Measurements from ENCODE around the gene CD24. TPM values are rescaled to one million over a fixed set of nuclear protein-coding genes. Genes with fewer than 3 reads are reported as not detected.

Gene CD24
- total and polyA plus RNA-seq, 10 of the 15 experiments (the other 5 are each of a cell fraction or from before 2014, with no cell fraction given), result 0.19 to 21.2 (median 9.0) TPM

- H3K4me3 ChIP-seq, result no peak overlapping the region
- H4K20me1 ChIP-seq (ENCODE audit: control insufficient read depth, insufficient read depth), result no peaks in the 10 kb centered on the region
- H3K79me2 ChIP-seq (ENCODE audit: control insufficient read depth, insufficient read depth, low read length), result no peaks in the 10 kb centered on the region
- H3K27ac ChIP-seq (ENCODE audit: control insufficient read depth, insufficient read depth), result no peak overlapping the region
- H3K4me2 ChIP-seq (ENCODE audit: control insufficient read depth, insufficient read depth), result no peak overlapping the region
- RAD21 ChIA-PET (ENCODE audit: unreplicated experiment), result no interaction called here
- H3K9me3 ChIP-seq (replicated peaks; ENCODE audit: control insufficient read depth, insufficient read depth, low read length), result no peaks in the 10 kb centered on the region
- no peak for DNase-seq (ENCODE audit: low read depth, low spot score)
- BruUV-seq (replicated peaks), result no TSS peak
- WGBS (ENCODE audit: insufficient coverage, insufficient replicate concordance, low lambda C conversion rate, missing lambda C conversion rate), result 24% methylated on average over 3 of the region's 3 CpGs
- intact Hi-C loops (cut with micrococcal nuclease; ENCODE audit: unreplicated experiment) (no loop called here), in situ Hi-C loops (cut with MboI) (no loop called here)
- no peak overlapping the region for H3K9ac ChIP-seq (ENCODE audit: control insufficient read depth, insufficient read depth, low read length)
- POLR2A ChIA-PET, result no interaction called here
- TF ChIP-seq NR2F1 (conservative IDR thresholded peaks at IDR 0.05), result no peak
- TF ChIP-seq POLR2AphosphoS5 (IDR thresholded peaks at IDR 0.05; ENCODE audit: low read length), result no peak
- no peak for TF ChIP-seq BHLHE40 (IDR thresholded peaks at IDR 0.05; ENCODE audit: borderline replicate concordance in 1 of 2, low read depth in 2 of 2, low read length in 1 of 2)
- no peaks in the 10 kb centered on the region for H3K27me3 ChIP-seq (replicated peaks in 1 of 2; ENCODE audit: control insufficient read depth in 2 of 2, insufficient read depth in 2 of 2, low read length in 1 of 2)
- SMC1A ChIA-PET (ENCODE audit: uncharacterized antibody, unreplicated experiment), result interaction anchor here (1.5 kb wide), 1 partner anchor 12 kb away, joined by 5 read pairs; no protein-coding TSS in a partner anchor
- ATAC-seq, result no peak
- no peaks in the 10 kb centered on the region for H3K36me3 ChIP-seq (ENCODE audit: control insufficient read depth in 2 of 2, insufficient read depth in 2 of 2, low read length in 1 of 2)
- no peak for FAIRE-seq
- CTCF ChIA-PET, result no interaction called here
- no peaks in the 10 kb centered on the region for H3K4me1 ChIP-seq (ENCODE audit: control insufficient read depth, insufficient read depth, low read length)
- no peak overlapping the region for H2AFZ ChIP-seq (ENCODE audit: control insufficient read depth, low read depth, low read length)
Observed at GRCh38 chr6:106925948-106926347, 48.6 kb downstream of the CD24 start.

GRCh38 chr6:106924694-106925523 is 49.6 kb downstream of the CD24 start:
- DNase-seq (ENCODE audit: low read depth, low spot score) (no peak), FAIRE-seq (no peak), ATAC-seq (no peak)
- ChIA-PET RAD21 (ENCODE audit: unreplicated experiment) (no interaction called here), CTCF (interaction anchor here (0.5 to 1.1 kb wide), 3 partner anchors 11 to 348 kb away, joined by 3 read pairs; no protein-coding TSS in a partner anchor), POLR2A (no interaction called here), SMC1A (ENCODE audit: uncharacterized antibody, unreplicated experiment) (no interaction called here)
- Histone ChIP-seq H3K4me1 (ENCODE audit: control insufficient read depth, insufficient read depth, low read length) (no peaks in the 10 kb centered on the region), H3K9ac (ENCODE audit: control insufficient read depth, insufficient read depth, low read length) (no peak overlapping the region), H3K27ac (ENCODE audit: control insufficient read depth, insufficient read depth) (no peak overlapping the region), H4K20me1 (ENCODE audit: control insufficient read depth, insufficient read depth) (no peaks in the 10 kb centered on the region), H3K4me2 (ENCODE audit: control insufficient read depth, insufficient read depth) (no peak overlapping the region), H3K27me3 (replicated peaks in 1 of 2; ENCODE audit: control insufficient read depth in 2 of 2, insufficient read depth in 2 of 2, low read length in 1 of 2) (no peaks in the 10 kb centered on the region), H3K79me2 (ENCODE audit: control insufficient read depth, insufficient read depth, low read length) (no peaks in the 10 kb centered on the region), H2AFZ (ENCODE audit: control insufficient read depth, low read depth, low read length) (no peak overlapping the region), H3K9me3 (replicated peaks; ENCODE audit: control insufficient read depth, insufficient read depth, low read length) (no peaks in the 10 kb centered on the region), H3K36me3 (ENCODE audit: control insufficient read depth in 2 of 2, insufficient read depth in 2 of 2, low read length in 1 of 2) (no peaks in the 10 kb centered on the region), H3K4me3 (no peak overlapping the region)
- in situ Hi-C loops (cut with MboI) (no loop called here), intact Hi-C loops (cut with micrococcal nuclease; ENCODE audit: unreplicated experiment) (no loop called here)
- WGBS (ENCODE audit: insufficient coverage, insufficient replicate concordance, low lambda C conversion rate, missing lambda C conversion rate), result 16% methylated on average over 17 of the region's 17 CpGs
- no TSS peak for BruUV-seq (replicated peaks)
- TF ChIP-seq ZNF217 (IDR thresholded peaks at IDR 0.05) (no peak), YBX1 (IDR thresholded peaks at IDR 0.05) (no peak), DPF2 (IDR thresholded peaks at IDR 0.05) (no peak), GABPA (IDR thresholded peaks at IDR 0.05; ENCODE audit: low read depth) (no peak), HDGF (IDR thresholded peaks at IDR 0.05) (no peak), STAT3 (IDR thresholded peaks at IDR 0.05; ENCODE audit: low read depth, low read length) (no peak), HCFC1 (IDR thresholded peaks at IDR 0.05; ENCODE audit: low read length) (no peak), FOS (IDR thresholded peaks at IDR 0.05; ENCODE audit: borderline replicate concordance, extremely low read depth, insufficient read length) (no peak), EGR1 (IDR thresholded peaks at IDR 0.05; ENCODE audit: borderline replicate concordance in 1 of 2, low read depth in 2 of 2, low read length in 2 of 2) (no peak), ATF2 (IDR thresholded peaks at IDR 0.05; ENCODE audit: low read length) (no peak), BACH1 (IDR thresholded peaks at IDR 0.05; ENCODE audit: borderline replicate concordance) (no peak), ZNF207 (IDR thresholded peaks at IDR 0.05; ENCODE audit: borderline replicate concordance) (no peak), SMAD5 (IDR thresholded peaks at IDR 0.05; ENCODE audit: low read depth) (no peak), WRNIP1 (IDR thresholded peaks at IDR 0.05; ENCODE audit: borderline replicate concordance, low read depth, low read length) (no peak)
